ENCODE results near the gene ATP8A1. TPM values are rescaled to one million over a fixed set of nuclear protein-coding genes. Genes with fewer than 3 reads are reported as not detected.
"Not testable (repeated sequence)": the region's sequence is repeated elsewhere in the genome, so short reads cannot be mapped to it uniquely, and the experiment has no call there.

ATP8A1 gene
- total RNA-seq: 5.1 TPM

- DNase-seq (ENCODE audit: low spot score): peak; percentile 90
Measured at GRCh38 chr4:42656944-42657792, at the start of gene ATP8A1. ATP8A1 (minus strand) TSS chr4:42657105; CDS start chr4:42656873, 232 bp downstream.

- no peak for DNase-seq (ENCODE audit: low spot score)
Measured at GRCh38 chr4:42706086-42706485, 49.2 kb upstream of the ATP8A1 start.

- DNase-seq (ENCODE audit: low spot score): no peak
Measured at GRCh38 chr4:42703813-42704212, 46.9 kb upstream of the ATP8A1 start.

- no peak for DNase-seq (ENCODE audit: low spot score)
Measured at GRCh38 chr4:42702895-42703294, 46.0 kb upstream of the ATP8A1 start.

GRCh38 chr4:42701780-42702179, 44.9 kb upstream of the ATP8A1 start:
- DNase-seq (ENCODE audit: low spot score): not testable (repeated sequence)

GRCh38 chr4:42690537-42690936, 33.6 kb upstream of the ATP8A1 start:
- no peak for DNase-seq (ENCODE audit: low spot score)

GRCh38 chr4:42683393-42683792, 26.5 kb upstream of the ATP8A1 start:
- no peak for DNase-seq (ENCODE audit: low spot score)

GRCh38 chr4:42678512-42678911, 21.6 kb upstream of the ATP8A1 start:
- DNase-seq (ENCODE audit: low spot score): no peak

- no peak for DNase-seq (ENCODE audit: low spot score)
Measured at GRCh38 chr4:42676066-42676951, 19.4 kb upstream of the ATP8A1 start.

GRCh38 chr4:42673082-42673425, 16.1 kb upstream of the ATP8A1 start:
- DNase-seq (ENCODE audit: low spot score): peak; percentile 12

GRCh38 chr4:42672359-42673081, 15.6 kb upstream of the ATP8A1 start:
- DNase-seq (ENCODE audit: low spot score): no peak

- DNase-seq (ENCODE audit: low spot score): no peak
Measured at GRCh38 chr4:42671431-42672194, 14.7 kb upstream of the ATP8A1 start.

- no peak for DNase-seq (ENCODE audit: low spot score)
Measured at GRCh38 chr4:42658261-42658660, 1.4 kb upstream of the ATP8A1 start.

- DNase-seq (ENCODE audit: low spot score): no peak
Measured at GRCh38 chr4:42656679-42656943, 294 bp downstream of the ATP8A1 start.

- peak; percentile 19 for DNase-seq (ENCODE audit: low spot score)
Measured at GRCh38 chr4:42655921-42656678, 805 bp downstream of the ATP8A1 start.

- DNase-seq (ENCODE audit: low spot score): no peak
Measured at GRCh38 chr4:42655269-42655637, 1.7 kb downstream of the ATP8A1 start.

GRCh38 chr4:42654631-42655268, 2.2 kb downstream of the ATP8A1 start:
- no peak for DNase-seq (ENCODE audit: low spot score)

- DNase-seq (ENCODE audit: low spot score): no peak
Measured at GRCh38 chr4:42653626-42654560, 3.0 kb downstream of the ATP8A1 start.

- DNase-seq (ENCODE audit: low spot score): not testable (repeated sequence)
Measured at GRCh38 chr4:42652529-42653231, 4.2 kb downstream of the ATP8A1 start.

Measured in mucosa of gallbladder (tissue), 1 donor.